GM21423 (cell line): Measurements from ENCODE around the gene CFAP126.
"Not testable (repeated sequence)": the region's sequence is repeated elsewhere in the genome, so short reads cannot be mapped to it uniquely, and the experiment has no call there.

ENCODE experiments used
- ATAC-seq: cut with Tn5 transposase; IDR thresholded peaks from one replicate; pipeline ENCODE4 v1.9.1; 2021; ENCODE audit warnings: mild to moderate bottlenecking, moderate library complexity; ENCODE audit not compliant: unreplicated experiment

The CFAP126 gene

DNA sequence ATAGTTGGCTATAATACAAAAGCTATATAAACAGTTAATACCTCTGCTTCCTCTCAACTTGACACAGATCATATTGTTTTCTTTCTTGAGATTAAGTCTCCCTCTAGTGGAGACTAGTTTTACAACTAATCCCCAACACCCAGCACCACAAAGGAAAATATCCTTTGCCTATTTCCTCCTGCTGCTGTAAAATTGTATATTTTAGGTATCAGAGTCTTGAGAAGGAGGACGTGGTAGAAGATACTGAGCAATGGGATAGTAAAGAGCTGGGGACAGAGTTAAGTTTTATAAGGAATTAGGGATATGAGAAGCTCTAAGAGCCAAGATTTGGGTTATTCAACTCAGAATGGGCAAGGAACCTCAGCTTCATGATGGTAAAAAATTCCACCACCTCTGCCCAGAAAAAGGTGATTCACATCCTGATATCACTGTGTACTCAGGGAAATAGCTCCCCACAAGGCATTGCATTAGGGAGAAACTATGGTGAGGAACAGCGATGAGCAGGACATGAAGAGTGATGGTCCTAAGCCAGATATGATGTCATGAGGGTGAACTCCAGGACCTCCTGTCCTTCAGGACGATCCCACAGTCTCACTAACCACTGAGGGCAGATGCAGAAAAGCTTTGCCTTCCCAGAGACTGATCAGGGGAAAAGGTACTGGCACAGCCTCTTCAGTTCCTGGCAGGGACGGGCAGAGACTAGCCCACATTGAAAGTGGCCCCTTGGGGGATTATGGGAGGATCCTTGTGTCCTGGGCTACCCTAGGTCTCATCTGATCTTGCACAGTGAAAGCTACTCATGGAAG, 14.7 kb upstream of the CFAP126 start:
- ATAC-seq, result no peak

DNA sequence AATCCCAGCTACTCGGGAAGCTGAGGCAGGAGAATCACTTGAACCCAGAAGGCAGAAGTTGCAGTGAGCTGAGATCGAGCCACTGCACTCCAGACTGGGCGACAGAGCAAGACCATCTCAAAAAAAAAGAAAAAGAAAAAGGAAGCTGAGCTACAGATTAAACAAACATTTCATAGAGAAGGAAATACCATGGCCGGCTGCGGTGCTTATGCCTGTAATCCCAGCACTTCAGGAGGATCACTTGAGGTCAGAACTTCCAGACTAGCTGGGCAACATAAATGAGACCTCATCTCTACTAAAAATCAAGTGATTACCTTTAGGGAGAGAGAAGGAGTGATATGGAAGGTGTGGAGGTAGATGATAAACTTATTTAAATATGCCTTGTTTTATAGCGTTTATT, 14.0 kb upstream of the CFAP126 start:
- ATAC-seq, result no peak

DNA sequence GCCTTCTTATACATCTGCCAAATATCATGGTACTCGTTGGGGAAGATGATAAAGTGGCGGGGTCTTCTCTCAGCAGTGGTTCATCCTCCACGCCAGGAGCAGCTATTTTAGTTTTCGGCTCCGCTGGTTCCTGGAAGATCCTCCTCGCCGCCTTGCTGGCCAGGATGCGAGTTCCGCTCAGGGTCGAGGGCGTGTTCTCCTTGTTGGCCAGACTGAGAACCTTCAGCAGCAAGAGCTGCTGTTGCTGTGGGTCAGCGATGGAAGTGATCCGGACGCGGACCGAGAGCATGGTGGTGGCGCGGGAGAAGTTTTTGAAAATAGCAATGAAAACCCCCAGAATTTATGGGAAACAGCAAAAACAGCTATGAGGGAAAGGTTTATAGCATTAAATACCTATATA, 11.4 kb upstream of the CFAP126 start:
- no peak for ATAC-seq

GRCh38 chr1:161378014-161378413, 10.3 kb upstream of the CFAP126 start:
- ATAC-seq, result no peak

- no peak for ATAC-seq
Measured at GRCh38 chr1:161374373-161374772, 6.7 kb upstream of the CFAP126 start.

DNA sequence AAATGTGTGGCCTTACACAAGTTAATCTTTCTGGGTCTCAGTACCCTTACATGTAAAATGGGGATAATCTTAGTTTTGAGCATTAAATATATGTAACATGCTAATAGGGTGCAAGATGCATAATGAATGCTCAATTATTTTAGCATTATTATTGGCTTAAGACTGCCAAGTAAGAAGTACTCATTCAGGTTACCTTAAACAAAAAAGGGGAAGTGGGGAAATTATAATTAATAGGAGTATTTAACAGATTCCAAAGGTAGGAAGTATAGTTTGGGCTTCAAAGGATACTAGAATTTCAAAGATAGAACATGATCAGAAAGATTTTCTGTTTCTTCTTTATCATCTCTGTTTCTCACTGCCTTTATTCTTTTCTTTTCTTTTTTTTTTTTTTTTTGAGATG, 5.8 kb upstream of the CFAP126 start:
- ATAC-seq, result no peak

DNA sequence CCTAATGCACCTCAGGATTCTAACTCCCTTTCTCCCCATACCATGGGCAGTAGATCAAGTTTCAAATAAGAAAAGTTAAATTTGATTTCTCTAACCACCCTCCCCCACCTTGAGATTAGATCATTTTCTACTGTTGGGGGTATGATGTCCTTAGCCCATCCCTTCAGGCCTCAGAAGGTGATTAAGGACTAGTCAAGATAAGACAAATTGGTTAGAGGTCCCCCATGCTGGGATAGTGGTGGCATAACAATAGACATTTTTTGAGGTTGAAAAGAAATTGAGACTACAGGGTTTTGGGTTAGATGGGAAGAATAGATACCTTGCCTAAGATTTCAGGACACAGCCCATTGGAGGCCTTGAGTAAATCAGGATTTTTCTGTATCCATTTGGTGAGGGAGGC, 2.5 kb downstream of the CFAP126 start:
- no peak for ATAC-seq

GRCh38 chr1:161364332-161364731, 3.3 kb downstream of the CFAP126 start:
- no peak for ATAC-seq

DNA sequence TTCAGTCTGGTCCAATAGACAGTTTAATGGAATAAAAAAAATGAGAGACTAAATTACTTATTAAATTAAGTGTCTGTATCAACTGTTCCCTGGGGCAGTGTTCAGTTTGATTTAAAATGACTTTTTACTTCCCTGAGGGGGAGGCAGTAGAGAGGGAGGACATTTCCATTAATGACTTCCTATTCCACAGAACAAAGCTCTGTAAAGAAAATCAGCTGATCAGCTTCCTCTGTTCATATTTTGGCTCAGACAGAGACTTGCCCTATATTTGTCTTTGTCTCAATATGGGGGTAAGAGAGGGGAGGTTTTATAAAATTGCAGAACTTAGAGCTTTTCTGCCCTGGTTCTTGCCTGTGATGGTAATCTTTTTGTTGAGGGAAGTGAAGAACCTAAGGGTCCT, 8.4 kb downstream of the CFAP126 start:
- no peak for ATAC-seq

- no peak for ATAC-seq
Measured at GRCh38 chr1:161357073-161357472, 10.6 kb downstream of the CFAP126 start.

DNA sequence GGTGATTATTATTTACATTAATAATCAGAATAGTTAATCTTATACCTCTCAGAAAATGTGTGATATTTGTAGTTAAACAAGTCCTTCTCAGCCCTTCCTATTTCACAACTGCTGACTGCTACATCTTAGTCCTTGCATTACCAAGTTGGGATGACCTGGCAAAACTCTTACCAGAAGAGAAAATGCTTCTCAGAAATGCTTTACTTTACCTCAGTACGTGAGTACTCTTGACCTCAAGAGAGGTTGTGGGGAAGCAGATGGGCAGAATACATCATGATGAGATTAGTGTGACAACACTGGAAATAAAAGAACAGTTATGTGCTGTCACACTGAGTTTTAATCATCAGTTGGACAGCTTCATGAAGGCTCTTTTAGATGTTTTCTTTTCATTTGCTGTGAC, 16.2 kb downstream of the CFAP126 start:
- ATAC-seq, result no peak

DNA sequence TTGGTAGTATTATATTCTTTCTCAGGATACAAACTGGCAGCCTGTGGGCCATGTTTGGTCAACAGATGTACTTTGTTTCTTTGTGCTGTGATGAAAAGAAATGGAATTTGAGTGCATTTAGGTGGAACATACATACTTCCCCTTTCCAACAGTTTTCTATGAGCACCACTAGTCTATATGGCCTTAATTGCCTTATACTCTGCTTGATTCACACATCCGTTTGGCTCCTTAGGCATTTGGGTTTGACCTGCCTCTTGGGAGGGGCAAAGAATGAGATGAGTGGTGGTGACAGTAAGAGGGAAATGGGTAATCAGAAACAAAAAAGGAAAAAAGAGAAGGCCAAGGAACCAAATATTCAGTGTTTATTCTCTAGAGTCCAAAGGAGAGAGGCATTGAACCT, 17.0 kb downstream of the CFAP126 start:
- no peak for ATAC-seq

DNA sequence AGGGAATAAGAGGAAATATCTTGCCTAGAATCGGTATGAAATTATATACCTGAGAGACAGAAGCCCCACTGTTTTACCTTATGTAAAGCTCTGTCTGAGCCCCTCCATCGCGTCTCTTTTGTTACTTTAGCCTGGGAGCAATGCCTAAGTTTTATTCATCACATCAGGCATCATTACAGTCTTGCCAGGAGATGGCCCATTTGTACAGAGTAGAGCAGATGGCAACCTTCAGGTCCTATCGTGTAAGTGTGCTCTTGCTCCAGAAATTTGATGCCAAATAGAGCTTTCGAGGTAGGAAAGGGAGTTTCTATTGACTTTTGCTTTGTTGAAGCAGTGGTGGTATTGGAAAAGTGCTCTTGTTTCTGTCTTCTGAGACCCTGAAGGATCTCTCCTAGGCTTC, 24.9 kb downstream of the CFAP126 start:
- no peak for ATAC-seq

DNA sequence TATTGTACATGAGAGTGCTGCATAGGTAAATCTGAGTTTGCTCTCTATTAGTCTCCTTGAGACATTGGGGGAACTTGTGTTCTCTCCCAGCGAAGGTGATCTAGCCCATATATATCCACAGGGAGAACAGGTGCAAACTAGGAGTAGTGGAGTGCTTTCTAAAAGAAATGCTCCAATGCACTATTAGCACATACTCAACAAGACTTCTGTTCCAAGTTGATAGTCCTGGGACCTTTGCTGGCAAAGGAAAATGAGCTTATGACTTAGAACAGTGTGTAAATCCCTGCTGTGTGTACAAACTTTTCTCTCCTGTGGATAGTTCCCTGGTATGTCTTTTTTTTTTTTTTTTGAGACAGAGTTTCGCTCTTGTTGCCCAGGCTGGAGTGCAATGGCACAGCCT, 25.5 kb downstream of the CFAP126 start:
- ATAC-seq, result no peak

DNA sequence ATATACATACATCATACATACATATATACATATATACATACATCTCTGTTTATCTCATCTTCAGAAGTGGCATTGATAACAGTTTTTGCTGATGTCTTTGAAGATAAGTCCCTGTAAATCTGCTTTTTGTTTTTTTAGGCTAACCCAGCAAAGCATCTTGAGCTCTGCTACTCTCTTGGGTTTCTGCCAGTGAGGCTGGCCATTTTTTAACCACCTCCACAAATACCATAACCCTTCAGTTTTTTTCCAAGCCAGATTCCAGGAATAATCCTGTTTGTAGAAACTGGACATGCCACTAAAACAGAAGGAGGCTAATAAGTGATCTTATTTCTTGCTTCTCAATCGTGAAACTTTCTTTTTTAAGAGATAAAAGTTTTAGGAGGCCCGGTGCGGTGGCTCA, 31.9 kb downstream of the CFAP126 start:
- no peak for ATAC-seq

GRCh38 chr1:161333166-161333565, 34.5 kb downstream of the CFAP126 start:
- no peak for ATAC-seq

GRCh38 chr1:161330346-161330745, 37.3 kb downstream of the CFAP126 start:
- ATAC-seq, result no peak

- ATAC-seq, result no peak
Measured at GRCh38 chr1:161324020-161324419, 43.7 kb downstream of the CFAP126 start.

DNA sequence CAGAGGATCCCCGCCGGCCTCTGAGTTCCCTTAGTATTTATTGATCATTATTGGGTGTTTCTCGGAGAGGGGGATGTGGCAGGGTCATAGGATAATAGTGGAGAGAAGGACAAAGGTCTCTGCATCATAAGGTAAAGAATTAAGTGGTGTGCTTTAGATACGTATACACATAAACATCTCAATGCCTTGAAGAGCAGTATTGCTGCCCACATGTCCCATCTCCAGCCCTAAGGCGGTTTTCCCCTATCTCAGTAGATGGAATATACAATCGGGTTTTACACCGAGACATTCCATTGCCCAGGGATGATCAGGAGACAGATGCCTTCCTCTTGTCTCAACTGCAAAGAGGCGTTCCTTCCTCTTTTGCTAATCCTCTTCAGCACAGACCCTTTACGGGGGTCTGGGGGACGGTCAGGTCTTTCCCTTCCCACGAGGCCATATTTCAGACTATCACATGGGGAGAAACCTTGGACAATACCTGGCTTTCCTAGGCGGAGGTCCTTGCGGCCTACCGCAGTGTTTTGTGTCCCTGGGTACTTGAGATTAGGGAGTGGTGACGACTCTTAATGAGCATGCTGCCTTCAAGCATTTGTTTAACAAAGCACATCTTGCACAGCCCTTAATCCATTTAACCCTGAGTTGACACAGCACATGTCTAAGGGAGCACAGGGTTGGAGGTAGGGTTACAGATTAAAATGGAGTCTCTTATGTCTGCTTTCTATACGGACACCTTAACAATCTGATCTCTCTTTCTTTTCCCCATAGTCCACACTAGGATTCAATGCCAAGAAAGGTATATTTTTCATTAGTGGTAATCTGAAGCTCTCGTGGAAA, 51.6 kb downstream of the CFAP126 start:
- ATAC-seq, result not testable (repeated sequence)
